Measurements from ENCODE around the gene LRGUK.

The LRGUK gene

GRCh38 chr7:134126596-134126965 lies 559 bp upstream of the LRGUK start:
- DNase-seq, result no peak

DNA sequence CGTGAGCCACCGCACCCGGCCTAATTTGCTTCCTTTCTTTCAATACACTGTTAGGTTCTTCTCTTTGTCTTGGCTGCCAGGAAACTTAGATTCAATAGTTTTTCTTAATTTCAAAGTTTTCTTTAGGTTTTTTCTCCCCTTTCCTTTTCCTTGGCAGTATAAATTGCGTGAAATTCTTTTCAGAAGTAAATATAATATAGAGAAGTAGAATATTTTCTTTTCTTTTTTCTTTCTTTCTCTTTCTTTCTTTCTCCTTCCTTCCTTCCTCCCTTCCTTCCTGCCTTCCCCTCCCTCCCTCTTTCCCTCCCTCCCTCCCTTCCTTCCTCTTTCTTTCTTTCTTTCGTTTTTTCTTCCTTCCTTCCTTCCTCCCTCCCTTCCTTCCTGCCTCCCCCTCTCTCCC lies 1.7 kb downstream of the LRGUK start:
- no peak for DNase-seq

GRCh38 chr7:134129856-134130523 lies 2.9 kb downstream of the LRGUK start:
- no peak for DNase-seq

GRCh38 chr7:134134004-134134403 lies 6.9 kb downstream of the LRGUK start:
- DNase-seq, result no peak

- DNase-seq, result peak; percentile 42 to 48
Measured at GRCh38 chr7:134140889-134141867, 14.0 kb downstream of the LRGUK start.

- no peak for DNase-seq
Measured at GRCh38 chr7:134141868-134142264, 14.7 kb downstream of the LRGUK start.

GRCh38 chr7:134153493-134154136 lies 26.5 kb downstream of the LRGUK start:
- DNase-seq, result no peak

DNA sequence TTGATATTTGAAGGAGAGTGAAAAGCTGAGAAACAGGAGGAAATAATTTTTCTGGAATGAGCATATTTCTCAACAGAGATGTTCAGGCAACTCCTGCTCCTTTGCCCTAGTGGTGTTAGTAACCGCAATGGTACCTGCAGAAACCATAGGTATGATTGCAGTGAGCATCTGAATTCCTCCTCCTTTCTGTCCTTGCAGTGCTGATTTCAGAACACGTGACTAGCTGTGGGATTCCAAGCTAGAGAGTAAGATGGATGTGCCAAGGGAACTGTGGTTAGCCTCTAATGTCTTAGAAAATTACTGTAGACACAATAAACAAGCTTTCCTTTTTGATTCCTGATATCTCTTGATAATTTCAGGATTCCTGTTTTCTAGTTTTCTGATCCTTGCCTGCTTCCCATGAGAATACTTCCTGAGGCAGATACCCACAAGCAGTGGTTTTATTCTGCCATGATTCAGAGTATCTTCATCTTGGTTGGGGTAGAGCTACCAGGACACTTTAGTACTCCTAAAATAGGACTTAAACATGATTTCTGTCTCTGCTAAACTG lies 27.5 kb downstream of the LRGUK start:
- no peak for DNase-seq

GRCh38 chr7:134155206-134155605 lies 28.1 kb downstream of the LRGUK start:
- no peak for DNase-seq

DNA sequence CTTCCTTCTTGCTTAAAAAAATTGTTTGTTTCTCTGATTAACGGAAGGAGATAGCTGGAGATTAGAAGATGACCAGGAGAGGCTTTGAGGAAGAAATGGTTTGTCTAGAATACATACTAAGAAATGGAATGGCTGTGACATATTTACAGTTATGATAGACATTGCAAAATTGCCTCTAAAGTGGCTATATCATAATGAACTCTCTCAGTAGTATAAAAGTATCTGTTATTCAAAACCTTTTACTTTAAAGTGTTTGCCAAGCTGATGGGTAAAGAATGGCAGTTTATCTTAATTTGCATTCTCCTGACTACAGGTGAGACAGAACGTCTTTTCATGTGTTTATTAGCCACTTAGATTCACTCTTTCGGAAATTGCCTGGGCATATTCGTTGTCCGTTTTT lies 28.7 kb downstream of the LRGUK start:
- DNase-seq, result no peak

DNA sequence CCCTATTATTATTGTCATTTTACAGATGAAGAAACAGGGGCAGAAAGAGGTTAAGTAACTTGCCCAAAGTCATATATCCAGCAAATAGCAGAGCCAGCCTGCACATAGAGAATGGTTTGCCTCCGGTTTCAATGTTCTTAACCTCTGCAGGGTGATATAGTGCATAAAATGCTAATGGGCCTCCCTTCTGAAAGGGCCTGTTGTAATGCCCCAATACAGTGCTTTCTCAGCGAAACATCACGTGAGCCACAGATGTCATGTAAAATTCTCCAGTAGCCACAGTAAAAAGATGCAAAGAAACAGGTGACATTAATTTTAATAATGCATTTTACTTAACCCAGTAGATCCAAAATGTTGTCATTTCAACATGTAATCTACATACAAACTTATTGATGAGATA lies 38.1 kb downstream of the LRGUK start:
- DNase-seq, result no peak

GRCh38 chr7:134167250-134167649 lies 40.1 kb downstream of the LRGUK start:
- DNase-seq, result no peak

DNA sequence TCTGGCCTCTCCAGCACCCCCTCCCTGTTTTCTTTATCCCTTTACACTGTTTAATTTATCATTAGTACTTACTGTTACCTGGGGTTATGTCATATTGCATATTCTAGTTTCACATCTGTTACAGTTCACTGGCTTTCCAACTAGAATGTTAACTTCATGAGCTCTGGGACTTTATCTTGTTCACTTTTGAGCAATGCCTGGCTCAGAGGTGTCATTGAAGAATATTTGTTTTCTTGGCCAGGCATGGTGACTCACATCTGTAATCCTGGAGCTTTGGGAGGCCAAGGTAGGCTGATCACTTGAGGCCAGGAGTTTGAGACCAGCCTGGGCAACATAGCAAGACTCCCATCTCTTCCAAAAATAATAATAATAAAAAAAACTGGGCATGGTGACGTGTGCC lies 40.7 kb downstream of the LRGUK start:
- DNase-seq, result no peak

GRCh38 chr7:134174795-134175261 lies 47.7 kb downstream of the LRGUK start:
- peak; percentile 11 to 40 for DNase-seq

GRCh38 chr7:134175334-134176036 lies 48.3 kb downstream of the LRGUK start:
- DNase-seq, result no peak

- no peak for DNase-seq
Measured at GRCh38 chr7:134176037-134176350, 48.9 kb downstream of the LRGUK start.

DNA sequence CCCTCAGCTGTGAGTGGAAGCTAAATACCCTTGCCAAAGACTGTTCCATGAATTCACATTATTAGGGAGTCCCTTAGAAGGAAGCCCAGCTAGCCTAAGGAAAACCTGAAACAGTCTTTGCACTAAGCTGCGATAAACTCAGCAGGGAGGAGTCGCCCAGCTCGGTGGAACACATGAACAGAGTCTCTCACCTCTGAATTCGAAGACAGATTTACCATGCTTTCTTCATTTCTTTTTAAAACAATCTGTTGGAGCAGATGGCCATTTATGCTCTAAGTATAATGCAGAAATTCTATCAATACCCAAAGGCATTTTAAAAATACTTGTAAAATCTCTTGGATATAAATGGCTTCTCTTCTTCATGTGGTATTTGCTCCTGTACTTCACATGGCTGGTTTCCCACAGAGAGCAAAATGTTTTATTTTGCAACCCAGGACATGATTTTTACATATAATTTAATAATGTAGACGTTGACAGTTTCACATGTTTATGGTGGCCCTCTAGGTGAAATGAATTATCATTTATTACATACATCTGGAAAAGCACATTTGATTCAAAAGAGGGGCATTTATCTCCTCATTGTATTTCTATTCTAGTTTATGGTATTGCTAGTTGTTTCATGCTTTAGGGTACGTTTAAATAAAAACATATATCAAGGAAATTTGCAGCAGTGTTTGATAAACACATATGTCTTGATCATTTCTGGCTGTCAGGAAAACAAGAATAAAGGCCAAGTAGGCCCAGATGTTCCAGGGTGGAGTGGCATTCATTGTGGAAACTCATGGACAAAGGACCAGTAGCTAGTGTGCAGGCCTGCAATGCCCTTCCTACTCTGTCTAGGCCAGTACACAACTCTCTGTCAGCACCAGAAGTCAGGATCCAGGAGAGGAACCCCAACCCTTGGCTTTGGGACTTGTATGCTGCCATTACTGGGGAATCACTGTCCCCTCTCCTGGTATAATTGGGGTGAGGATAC lies 52.2 kb downstream of the LRGUK start:
- no peak for DNase-seq

GRCh38 chr7:134180376-134180775 lies 53.2 kb downstream of the LRGUK start:
- DNase-seq, result no peak

- no peak for DNase-seq
Measured at GRCh38 chr7:134182078-134182477, 54.9 kb downstream of the LRGUK start.

DNA sequence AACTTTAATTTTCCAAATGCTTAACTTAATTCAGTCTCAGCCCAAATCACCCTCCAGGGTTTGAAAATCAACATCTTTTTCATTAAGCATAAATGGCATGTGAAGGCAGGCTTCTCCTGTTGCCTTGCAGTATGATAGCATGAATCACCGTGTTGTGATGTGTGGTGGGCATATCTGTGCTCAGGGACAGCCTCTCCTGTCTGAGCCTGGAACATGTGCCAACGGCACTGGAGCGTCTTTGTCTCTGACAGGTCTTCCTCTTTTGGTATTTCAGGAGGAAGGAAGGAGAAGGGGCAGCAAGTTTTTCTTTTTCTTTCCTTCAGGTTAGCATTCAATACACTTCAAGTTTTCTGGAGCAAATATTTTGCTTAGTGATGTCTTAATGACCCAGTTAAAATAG lies 57.6 kb downstream of the LRGUK start:
- DNase-seq, result no peak

DNA sequence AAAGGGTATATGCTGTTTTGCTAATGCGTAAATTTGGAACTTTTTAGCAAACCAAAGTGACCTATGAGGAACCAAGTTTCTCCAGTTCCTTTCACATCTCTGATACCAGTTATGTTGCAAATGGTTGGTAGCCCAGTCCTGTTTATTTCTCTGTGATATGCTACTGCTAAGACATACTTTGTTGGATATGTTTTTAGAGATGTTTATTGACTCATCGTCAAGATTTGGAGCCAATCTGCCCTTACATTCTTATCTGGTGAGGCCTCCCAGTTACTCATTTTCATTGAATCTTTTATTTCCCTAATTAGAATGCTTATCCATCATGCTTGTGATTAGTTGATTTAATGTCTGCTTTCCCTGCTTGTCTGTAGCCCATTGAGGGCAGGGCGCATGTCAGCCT lies 58.9 kb downstream of the LRGUK start:
- DNase-seq, result no peak

- DNase-seq, result no peak
Measured at GRCh38 chr7:134186801-134187200, 59.7 kb downstream of the LRGUK start.

Measured in CD4-positive, alpha-beta T cell treated with Interferon alpha-2 for 1 hour (primary cell).